ENCODE measurements around the gene ATP13A4. TPM values are rescaled to one million over a fixed set of nuclear protein-coding genes. Genes with fewer than 3 reads are reported as not detected.

ATP13A4 gene
- total RNA-seq, 1 donor from 2014 or later: 3.4 TPM

DNA sequence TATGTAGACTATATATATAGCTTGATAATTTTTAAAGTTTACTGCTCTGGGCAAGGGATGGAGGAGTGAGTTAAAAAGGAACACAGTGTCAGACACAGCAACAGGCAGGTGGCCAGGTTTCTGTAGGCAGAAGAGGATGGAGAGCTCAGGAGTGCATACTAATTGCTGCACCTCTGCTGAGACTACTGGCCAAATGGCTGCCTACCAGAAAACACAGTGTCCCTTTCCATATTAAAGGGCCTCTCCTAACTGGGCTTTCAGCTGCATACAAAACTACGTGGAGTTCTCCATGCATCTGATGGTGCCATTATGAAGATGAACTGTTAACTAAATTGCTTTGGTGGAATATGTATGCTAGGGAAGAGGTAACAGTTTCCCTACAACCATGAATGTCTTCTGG is 1.8 kb downstream of the ATP13A4 start:
- Mint-ChIP-seq H3K27ac (no peak overlapping the region), H3K4me3 (no peak overlapping the region), H3K27me3 (no peaks in the 10 kb centered on the region), H3K36me3 (ENCODE audit: low read depth) (no peaks in the 10 kb centered on the region), H3K9me3 (no peaks in the 10 kb centered on the region), H3K4me1 (no peaks in the 10 kb centered on the region)
- ChIA-PET POLR2A (no interaction called here), CTCF (no interaction called here)
- intact Hi-C loops (cut with micrococcal nuclease): no loop called here
- TF ChIP-seq, protein P1, sequence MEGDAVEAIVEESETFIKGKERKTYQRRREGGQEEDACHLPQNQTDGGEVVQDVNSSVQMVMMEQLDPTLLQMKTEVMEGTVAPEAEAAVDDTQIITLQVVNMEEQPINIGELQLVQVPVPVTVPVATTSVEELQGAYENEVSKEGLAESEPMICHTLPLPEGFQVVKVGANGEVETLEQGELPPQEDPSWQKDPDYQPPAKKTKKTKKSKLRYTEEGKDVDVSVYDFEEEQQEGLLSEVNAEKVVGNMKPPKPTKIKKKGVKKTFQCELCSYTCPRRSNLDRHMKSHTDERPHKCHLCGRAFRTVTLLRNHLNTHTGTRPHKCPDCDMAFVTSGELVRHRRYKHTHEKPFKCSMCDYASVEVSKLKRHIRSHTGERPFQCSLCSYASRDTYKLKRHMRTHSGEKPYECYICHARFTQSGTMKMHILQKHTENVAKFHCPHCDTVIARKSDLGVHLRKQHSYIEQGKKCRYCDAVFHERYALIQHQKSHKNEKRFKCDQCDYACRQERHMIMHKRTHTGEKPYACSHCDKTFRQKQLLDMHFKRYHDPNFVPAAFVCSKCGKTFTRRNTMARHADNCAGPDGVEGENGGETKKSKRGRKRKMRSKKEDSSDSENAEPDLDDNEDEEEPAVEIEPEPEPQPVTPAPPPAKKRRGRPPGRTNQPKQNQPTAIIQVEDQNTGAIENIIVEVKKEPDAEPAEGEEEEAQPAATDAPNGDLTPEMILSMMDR (IDR thresholded peaks at IDR 0.05): no peak
- ATAC-seq (ENCODE audit: low read depth): no peak
- no peak for DNase-seq

DNA sequence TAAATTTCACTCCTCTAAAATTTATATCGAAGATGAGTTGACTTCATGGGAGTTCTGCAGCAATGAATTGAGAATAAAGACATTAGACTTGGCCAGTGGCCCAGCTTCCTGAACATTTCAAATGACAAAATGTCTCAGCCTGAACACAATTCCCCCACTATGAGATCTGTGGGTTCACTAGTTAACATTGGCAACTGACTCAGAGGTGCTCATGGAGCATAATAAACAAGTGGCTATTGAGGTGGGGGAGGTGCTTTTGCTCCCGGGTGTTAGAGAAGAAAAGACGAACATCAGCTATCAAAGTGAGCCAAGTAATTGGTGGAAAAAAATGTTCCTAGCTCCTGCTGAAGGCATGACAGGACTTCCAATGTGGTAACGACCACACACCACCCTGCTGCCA is 6.3 kb downstream of the ATP13A4 start:
- H3K27ac Mint-ChIP-seq: no peak overlapping the region
- peaks cover 5% of the 10 kb centered on the region for H3K36me3 Mint-ChIP-seq (ENCODE audit: low read depth)
- H3K27me3 Mint-ChIP-seq: no peaks in the 10 kb centered on the region
- no peaks in the 10 kb centered on the region for H3K4me1 Mint-ChIP-seq
- CTCF ChIA-PET: no interaction called here
- no peak overlapping the region for H3K4me3 Mint-ChIP-seq
- ATAC-seq (ENCODE audit: low read depth) (no peak), DNase-seq (no peak)
- H3K9me3 Mint-ChIP-seq: peaks cover 9% of the 10 kb centered on the region
- intact Hi-C loops (cut with micrococcal nuclease): no loop called here
- POLR2A ChIA-PET: no interaction called here
- TF ChIP-seq, protein P1 (IDR thresholded peaks at IDR 0.05): no peak

DNA sequence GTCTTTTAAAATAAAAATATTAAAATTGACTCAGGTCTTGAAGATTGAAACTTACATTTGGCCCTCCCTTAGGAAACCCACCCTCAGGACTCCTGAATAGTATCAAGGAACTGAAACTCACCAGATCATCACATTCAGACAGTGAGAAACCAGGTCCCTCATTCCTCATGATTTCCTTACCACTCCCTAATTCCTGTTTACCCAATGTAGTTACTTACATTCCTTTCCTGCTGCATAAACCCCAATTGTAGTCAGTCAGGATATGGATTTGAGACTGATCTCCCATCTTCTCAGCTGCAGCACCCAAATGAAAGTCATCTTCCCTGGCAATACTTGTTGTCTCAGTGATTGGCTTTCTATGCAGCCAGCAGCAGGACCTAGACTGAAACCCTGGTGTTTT is 8.6 kb downstream of the ATP13A4 start:
- DNase-seq (no peak), ATAC-seq (ENCODE audit: low read depth) (no peak)
- peaks cover 5% of the 10 kb centered on the region for H3K36me3 Mint-ChIP-seq (ENCODE audit: low read depth)
- H3K4me3 Mint-ChIP-seq: no peak overlapping the region
- peaks cover 9% of the 10 kb centered on the region for H3K9me3 Mint-ChIP-seq
- ChIA-PET CTCF (no interaction called here), POLR2A (no interaction called here)
- no peak overlapping the region for H3K27ac Mint-ChIP-seq
- no peaks in the 10 kb centered on the region for H3K27me3 Mint-ChIP-seq
- no peaks in the 10 kb centered on the region for H3K4me1 Mint-ChIP-seq
- intact Hi-C loops (cut with micrococcal nuclease): no loop called here
- TF ChIP-seq, protein P1 (IDR thresholded peaks at IDR 0.05): no peak

DNA sequence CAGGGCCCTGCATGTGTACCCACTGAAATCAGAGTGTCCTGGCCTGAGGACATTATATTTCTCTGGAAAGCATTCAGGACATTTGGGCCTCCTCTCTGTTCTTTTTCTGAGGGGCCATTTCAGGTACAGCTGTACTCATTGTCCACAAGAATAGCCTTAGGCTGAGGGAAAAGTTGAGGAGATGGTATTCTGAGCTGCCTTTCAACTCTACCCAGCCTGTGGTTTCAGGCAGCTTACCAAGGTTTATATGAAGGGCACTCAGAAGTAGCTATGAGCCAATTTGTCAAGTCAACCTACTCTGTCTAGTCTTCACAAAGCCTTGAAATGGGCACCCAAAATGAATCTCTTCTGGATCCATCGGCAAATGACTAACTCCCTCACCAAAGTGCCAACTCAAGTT is 9.4 kb downstream of the ATP13A4 start:
- H3K4me1 Mint-ChIP-seq: no peaks in the 10 kb centered on the region
- POLR2A ChIA-PET: no interaction called here
- TF ChIP-seq, protein P1 (IDR thresholded peaks at IDR 0.05): no peak
- peaks cover 9% of the 10 kb centered on the region for H3K9me3 Mint-ChIP-seq
- CTCF ChIA-PET: no interaction called here
- DNase-seq (no peak), ATAC-seq (ENCODE audit: low read depth) (no peak)
- no peak overlapping the region for H3K4me3 Mint-ChIP-seq
- peaks cover 5% of the 10 kb centered on the region for H3K36me3 Mint-ChIP-seq (ENCODE audit: low read depth)
- no peaks in the 10 kb centered on the region for H3K27me3 Mint-ChIP-seq
- intact Hi-C loops (cut with micrococcal nuclease): no loop called here
- H3K27ac Mint-ChIP-seq: no peak overlapping the region

DNA sequence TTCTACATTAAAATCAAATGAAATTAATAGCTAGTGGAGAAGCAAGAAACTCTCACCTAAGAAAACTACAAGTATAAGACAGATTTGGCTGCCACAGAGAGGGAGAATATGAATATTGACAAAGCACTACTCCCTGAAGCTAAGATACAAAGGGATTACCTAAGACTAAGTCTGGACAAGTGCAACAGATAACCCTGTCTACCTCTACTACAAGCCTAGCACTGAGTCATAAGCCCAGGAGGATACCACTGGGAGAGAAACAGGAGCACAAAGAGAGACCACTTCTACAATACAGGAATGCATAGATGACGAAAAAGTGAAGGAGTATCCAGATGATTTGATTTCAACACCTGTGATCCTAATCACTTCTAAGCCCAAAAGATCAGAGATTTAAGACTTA is 10.4 kb downstream of the ATP13A4 start:
- intact Hi-C loops (cut with micrococcal nuclease): no loop called here
- CTCF ChIA-PET: no interaction called here
- POLR2A ChIA-PET: no interaction called here

More for the DNA sequence above, 10.4 kb downstream of the ATP13A4 start:
- peaks cover 5% of the 10 kb centered on the region for H3K36me3 Mint-ChIP-seq (ENCODE audit: low read depth)
- TF ChIP-seq, protein P1 (IDR thresholded peaks at IDR 0.05): no peak
- H3K4me1 Mint-ChIP-seq: no peaks in the 10 kb centered on the region
- H3K27ac Mint-ChIP-seq: no peak overlapping the region
- no peak overlapping the region for H3K4me3 Mint-ChIP-seq
- peaks cover 9% of the 10 kb centered on the region for H3K9me3 Mint-ChIP-seq
- DNase-seq (no peak), ATAC-seq (ENCODE audit: low read depth) (no peak)
- H3K27me3 Mint-ChIP-seq: no peaks in the 10 kb centered on the region

Measured in activated B cell treated with CpG ODN at 0.5 μM for 24 hours (primary cell).